ENCODE results near the gene HIRIP3.
"Not testable (repeated sequence)": the region's sequence is repeated elsewhere in the genome, so short reads cannot be mapped to it uniquely, and the experiment has no call there.

The HIRIP3 gene

GRCh38 chr16:29982560-29983419 is 12.6 kb downstream of the HIRIP3 start:
- no peak for DNase-seq

- no peak for DNase-seq
These were observed 16.7 kb downstream of the HIRIP3 start for GRCh38 chr16:29978564-29979270.

- no peak for DNase-seq
These were observed 17.3 kb downstream of the HIRIP3 start for GRCh38 chr16:29978081-29978480.

DNA sequence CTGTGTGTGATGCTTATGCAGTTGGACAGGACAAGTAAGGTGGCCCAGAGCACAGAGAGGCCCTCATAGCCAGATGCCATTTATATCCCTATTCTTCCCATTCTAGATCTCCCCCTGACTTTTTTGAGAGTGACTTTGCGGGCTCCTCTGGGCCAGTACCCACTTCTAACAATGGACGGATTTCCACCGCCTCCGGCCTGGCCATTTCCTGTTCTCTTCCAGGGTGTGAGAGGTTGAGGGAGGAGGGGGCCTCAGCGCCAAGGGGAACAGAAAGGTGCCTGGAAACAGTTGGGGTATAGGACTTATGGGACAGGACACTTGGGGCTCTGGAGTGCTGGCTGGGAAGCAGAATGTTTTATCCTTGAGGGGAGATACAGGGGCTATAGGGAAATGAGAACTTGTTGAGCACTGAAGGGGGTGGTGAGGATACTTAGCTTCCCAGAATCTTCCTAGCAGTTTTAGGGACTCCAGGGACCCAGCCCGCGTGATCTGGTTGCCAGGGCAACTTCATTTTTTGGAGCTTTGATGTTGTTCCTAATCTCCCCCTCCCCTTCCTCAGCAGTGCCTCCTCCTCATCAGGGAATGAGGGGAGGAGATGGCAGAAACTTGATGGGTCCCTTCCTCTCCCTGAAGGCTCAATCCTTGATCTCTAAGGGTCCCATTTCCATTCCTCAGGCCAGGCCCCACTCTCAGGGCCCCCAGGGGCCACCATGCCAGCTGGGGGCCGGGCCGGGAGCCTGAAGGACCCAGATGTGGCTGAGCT is 18.2 kb downstream of the HIRIP3 start:
- DNase-seq, result no peak

DNA sequence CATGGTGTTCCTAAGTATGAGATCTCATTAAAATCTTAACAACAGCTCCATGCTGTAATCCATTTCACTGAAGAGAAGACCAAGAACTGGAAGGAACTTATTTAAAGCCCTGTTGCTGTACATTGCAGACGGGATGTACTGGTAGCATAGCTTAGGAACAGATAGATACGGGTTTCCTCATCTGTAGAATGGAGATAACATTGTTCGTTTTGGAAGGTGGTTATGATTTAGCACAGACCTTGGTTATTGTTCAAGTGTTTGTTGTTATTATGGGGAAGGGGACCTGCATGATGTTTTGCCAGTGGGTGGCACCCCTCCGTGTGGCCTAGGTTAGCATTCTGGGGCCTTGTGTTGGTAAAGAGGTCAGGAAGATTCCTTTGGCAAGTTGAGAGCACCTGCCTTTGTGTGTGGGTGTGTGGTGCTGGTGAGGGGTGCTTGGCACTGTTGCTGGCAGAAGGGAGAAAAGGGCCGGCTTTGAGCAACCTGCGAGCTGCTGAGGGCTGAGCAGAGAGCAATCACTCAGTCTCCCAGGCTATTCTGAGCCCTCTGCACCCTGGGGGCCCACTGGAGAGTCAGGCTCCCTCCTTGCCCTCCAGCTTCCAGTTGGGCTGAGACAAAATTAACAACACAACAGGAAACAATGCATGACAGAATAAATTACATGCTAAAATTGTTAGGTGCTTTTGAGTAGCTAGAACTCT is 19.5 kb downstream of the HIRIP3 start:
- DNase-seq, result no peak

DNA sequence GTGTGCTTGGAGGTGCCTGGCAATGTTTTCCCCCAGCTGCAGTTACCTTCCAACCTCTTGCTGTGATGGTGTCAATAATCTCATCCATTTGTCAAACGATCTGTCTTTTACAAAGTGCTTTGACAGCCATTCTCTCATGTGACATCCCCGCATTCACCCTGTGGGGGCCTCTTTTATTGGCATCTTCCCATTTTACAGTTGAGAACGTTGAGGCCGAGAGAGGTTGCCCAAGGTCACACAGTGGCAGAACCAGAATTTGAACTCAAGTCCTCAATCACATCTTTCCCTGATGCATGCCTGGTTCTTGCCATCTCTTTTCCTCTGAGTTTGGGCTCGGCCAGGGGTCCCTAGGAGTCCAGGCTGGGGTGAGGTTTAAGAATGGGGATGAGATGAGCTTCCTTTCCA is 20.3 kb downstream of the HIRIP3 start:
- no peak for DNase-seq

GRCh38 chr16:29974291-29975133 is 20.9 kb downstream of the HIRIP3 start:
- DNase-seq, result peak; percentile 34

- peak; percentile 97 for DNase-seq
These were observed 21.8 kb downstream of the HIRIP3 start, which contains the start of gene TAOK2 for GRCh38 chr16:29973384-29974246. TSS of gene TAOK2 (plus strand) at chr16:29973868. CDS start at chr16:29977773, 3,905 bp downstream.

GRCh38 chr16:29972992-29973383 is 22.4 kb downstream of the HIRIP3 start:
- DNase-seq, result no peak

GRCh38 chr16:29972500-29972899 is 22.9 kb downstream of the HIRIP3 start:
- no peak for DNase-seq

DNA sequence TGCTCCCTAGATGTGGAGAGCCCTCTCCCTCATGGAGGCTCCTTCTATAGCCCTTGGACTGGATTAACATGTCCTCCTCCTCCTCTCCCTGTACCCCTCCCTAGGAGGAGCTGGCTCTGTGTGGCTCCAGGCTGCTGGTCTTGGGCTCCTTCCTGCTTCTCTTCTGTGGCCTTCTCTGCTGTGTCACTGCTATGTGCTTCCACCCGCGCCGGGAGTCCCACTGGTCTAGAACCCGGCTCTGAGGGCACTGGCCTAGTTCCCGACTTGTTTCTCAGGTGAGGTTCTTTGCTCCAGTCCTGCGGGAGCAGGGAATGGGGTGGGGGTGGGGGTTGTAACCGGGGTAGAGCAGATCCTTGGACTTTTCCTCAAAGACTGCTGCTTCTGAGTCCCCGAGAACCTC is 24.1 kb downstream of the HIRIP3 start:
- DNase-seq, result no peak

GRCh38 chr16:29968205-29968604 is 27.2 kb downstream of the HIRIP3 start:
- DNase-seq, result no peak

DNA sequence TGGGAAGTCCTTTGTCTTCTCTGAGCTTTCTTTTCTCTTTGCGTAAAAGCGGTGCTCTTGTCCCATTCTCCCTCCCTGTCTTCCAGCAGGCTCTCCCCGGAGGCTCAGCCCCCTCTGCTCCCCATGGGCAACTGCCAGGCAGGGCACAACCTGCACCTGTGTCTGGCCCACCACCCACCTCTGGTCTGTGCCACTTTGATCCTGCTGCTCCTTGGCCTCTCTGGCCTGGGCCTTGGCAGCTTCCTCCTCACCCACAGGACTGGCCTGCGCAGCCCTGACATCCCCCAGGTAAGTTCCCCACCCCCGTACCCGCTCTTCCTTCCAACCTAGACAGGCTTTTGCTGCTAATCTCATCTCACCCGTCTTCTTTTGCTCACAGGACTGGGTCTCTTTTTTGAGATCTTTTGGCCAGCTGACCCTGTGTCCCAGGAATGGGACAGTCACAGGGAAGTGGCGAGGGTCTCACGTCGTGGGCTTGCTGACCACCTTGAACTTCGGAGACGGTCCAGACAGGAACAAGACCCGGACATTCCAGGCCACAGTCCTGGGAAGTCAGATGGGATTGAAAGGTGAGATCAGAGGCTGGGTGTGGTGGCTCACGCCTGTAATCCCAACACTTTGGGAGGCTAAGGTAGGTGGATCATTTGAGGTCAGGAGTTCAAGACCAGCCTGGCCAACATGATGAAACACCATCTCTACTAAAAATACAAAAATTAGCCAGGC is 32.2 kb downstream of the HIRIP3 start:
- DNase-seq, result no peak

DNA sequence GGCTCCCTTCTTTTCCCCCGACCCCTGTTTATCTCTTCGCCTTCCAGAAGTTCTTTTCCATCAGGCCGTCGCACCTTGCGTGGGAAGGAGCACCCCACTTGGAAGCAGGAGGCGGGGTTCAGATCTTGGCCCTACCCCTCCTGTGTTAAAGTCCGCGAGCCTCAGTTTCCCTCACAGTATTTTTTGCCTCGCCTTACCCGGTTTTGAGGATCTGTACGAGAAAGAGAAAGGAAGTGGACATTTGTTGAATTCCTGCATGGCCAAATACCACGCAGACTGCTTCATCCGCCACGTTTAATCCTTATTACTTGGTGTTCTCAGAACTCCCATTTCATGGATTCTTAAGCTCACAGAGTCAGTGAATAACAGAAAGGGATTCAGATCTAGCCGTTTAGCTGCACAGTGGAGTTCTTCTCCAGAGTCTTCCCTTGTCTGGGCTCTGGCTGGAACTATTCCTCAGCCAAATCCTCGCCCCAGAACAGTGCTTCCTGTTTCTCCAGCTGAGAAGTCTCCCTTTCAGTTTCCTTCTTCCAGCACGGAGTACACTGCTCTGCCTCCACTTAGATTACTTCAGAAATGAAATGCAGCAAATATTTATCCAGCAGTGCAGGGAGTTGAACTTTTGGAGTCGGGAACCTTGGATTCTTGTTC is 32.9 kb downstream of the HIRIP3 start:
- DNase-seq, result no peak

- peak; percentile 95 for DNase-seq
These were observed 33.7 kb downstream of the HIRIP3 start, which contains the start of gene TMEM219 for GRCh38 chr16:29961479-29962343. TSS of gene TMEM219 (plus strand) at chr16:29962079. CDS start at chr16:29963144, 1,065 bp downstream.

DNA sequence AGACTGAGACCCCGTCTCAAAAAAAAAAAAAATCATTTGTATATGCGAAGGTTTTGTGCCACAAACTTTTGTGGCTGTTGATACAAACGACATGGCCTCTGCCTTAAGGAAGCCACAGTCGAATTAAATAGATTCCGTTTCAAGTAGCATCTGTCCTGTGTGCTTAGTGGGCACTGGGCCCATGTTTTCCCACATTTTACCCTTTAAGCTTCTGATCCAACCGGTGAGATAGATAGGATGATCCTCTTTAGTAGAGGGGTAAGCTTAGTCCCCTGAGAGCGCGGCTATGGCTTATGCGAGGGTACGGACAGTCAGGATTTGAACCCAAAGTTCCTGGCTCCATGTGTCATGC is 34.3 kb downstream of the HIRIP3 start:
- no peak for DNase-seq

DNA sequence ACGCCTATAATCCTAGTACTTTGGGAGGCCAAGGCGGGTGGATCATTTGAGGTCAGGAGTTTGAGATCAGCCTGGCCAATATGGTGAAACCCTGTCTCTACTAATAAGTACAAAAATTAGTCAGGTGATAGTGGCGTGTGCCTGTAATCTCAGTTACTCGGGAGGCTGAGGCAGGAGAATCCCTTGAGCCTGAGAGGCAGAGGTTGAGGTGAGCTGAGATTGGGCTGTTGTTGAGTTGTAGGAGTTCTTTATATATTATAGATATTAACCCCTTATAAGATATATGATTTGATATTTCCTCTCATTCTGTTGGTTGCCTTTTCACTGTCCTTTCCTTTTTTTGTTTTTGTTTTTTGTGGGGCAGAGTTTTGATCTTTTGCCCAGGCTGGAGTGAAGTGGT is 35.6 kb downstream of the HIRIP3 start:
- not testable (repeated sequence) for DNase-seq

GRCh38 chr16:29959293-29959692 is 36.1 kb downstream of the HIRIP3 start:
- DNase-seq, result no peak
